Measurements from ENCODE around the gene SLCO4C1. TPM values are rescaled to one million over a fixed set of nuclear protein-coding genes. Genes with fewer than 3 reads are reported as not detected.
A peak's percentile ranks its signal among the peaks of the same experiment; 100 is the strongest.

SLCO4C1 gene
- total and polyA plus RNA-seq, 9 of the 15 experiments (the other 6 are each of a cell fraction or from before 2014, with no cell fraction given) = 0.04 to 1.1 (median 0.13) TPM; not detected in 1

DNA sequence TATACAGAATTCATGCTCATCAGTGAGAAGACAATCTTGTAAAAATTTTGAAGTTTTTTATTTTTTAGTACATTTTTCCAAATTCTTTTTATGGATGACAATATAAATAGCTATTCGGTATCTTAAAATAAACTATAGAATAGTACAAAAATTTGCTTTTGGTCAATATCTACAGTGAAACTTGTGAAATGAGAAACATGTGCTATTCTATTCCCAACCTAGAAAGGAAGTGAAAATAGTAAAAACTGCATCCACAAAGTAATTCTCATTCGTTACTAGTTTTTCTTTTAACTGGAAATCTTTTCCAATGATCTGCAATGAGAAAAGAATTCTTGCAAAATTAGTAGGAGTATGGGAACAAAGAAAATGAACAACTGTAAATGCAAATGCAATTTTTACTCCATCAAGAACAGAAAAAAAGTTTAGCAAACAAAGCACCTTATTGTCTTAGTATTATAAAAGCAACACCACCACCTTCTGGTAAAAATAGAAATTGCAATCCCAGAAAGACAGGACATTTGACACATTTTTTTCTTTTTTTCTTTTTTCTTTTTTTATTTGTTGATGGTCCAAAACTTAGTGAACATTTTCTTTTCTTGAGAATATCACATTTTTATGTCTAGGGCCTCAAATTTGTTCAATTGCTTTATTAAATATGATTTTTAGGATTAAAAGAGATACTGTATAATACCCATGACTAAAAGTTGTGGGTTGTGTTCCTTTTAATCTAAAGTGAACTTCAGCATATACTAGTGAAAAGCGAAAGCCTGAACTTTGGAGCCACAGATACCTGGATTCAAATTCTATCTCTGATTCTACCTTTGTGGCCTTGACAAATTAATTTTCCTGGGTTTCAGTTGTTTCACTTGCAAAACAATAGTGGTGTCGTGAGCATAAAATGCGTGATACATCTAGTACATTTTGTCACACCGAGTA is 72.3 kb downstream of the SLCO4C1 start:
- CTCF ChIA-PET (ENCODE audit: low intra/inter-chr PET ratio) = no interaction called here
- peak; percentile 56 to 76 for TF ChIP-seq RAD21 (CRISPR knock-in tag; conservative IDR thresholded peaks at IDR 0.05 in 1 of 2, IDR thresholded peaks at IDR 0.05 in 1 of 2)
- TF ChIP-seq ZNF384 (IDR thresholded peaks at IDR 0.05; ENCODE audit: low read depth, low read length) = peak; percentile 75
- 0 out of 2 replicates have a peak, but pooled peaks have one; percentile 9 for TF ChIP-seq SMC3 (conservative IDR thresholded peaks at IDR 0.05; ENCODE audit: insufficient read depth, low read depth, low read length)
- TF ChIP-seq ETV5 (CRISPR knock-in tag; IDR thresholded peaks at IDR 0.05; ENCODE audit: low read depth) = no peak
- TF ChIP-seq, protein P1, sequence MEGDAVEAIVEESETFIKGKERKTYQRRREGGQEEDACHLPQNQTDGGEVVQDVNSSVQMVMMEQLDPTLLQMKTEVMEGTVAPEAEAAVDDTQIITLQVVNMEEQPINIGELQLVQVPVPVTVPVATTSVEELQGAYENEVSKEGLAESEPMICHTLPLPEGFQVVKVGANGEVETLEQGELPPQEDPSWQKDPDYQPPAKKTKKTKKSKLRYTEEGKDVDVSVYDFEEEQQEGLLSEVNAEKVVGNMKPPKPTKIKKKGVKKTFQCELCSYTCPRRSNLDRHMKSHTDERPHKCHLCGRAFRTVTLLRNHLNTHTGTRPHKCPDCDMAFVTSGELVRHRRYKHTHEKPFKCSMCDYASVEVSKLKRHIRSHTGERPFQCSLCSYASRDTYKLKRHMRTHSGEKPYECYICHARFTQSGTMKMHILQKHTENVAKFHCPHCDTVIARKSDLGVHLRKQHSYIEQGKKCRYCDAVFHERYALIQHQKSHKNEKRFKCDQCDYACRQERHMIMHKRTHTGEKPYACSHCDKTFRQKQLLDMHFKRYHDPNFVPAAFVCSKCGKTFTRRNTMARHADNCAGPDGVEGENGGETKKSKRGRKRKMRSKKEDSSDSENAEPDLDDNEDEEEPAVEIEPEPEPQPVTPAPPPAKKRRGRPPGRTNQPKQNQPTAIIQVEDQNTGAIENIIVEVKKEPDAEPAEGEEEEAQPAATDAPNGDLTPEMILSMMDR (IDR thresholded peaks at IDR 0.05 in 2 of 3, conservative IDR thresholded peaks at IDR 0.05 in 1 of 3; ENCODE audit: insufficient read depth in 2 of 3, low read depth in 1 of 3, low read length in 3 of 3) = peak; percentile 28 to 71 (median 34); a peak in 4 of 6 replicates
- no peak for TF ChIP-seq POLR2A (conservative IDR thresholded peaks at IDR 0.05)
- TF ChIP-seq, protein P2, sequence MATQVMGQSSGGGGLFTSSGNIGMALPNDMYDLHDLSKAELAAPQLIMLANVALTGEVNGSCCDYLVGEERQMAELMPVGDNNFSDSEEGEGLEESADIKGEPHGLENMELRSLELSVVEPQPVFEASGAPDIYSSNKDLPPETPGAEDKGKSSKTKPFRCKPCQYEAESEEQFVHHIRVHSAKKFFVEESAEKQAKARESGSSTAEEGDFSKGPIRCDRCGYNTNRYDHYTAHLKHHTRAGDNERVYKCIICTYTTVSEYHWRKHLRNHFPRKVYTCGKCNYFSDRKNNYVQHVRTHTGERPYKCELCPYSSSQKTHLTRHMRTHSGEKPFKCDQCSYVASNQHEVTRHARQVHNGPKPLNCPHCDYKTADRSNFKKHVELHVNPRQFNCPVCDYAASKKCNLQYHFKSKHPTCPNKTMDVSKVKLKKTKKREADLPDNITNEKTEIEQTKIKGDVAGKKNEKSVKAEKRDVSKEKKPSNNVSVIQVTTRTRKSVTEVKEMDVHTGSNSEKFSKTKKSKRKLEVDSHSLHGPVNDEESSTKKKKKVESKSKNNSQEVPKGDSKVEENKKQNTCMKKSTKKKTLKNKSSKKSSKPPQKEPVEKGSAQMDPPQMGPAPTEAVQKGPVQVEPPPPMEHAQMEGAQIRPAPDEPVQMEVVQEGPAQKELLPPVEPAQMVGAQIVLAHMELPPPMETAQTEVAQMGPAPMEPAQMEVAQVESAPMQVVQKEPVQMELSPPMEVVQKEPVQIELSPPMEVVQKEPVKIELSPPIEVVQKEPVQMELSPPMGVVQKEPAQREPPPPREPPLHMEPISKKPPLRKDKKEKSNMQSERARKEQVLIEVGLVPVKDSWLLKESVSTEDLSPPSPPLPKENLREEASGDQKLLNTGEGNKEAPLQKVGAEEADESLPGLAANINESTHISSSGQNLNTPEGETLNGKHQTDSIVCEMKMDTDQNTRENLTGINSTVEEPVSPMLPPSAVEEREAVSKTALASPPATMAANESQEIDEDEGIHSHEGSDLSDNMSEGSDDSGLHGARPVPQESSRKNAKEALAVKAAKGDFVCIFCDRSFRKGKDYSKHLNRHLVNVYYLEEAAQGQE (IDR thresholded peaks at IDR 0.05; ENCODE audit: borderline replicate concordance) = peak; percentile 37; the same call in 1 of the 2 replicates
- TF ChIP-seq, protein P2 (CRISPR knock-in tag; IDR thresholded peaks at IDR 0.05; ENCODE audit: low read depth) = no peak
- no peak for TF ChIP-seq PCBP2 (IDR thresholded peaks at IDR 0.05; ENCODE audit: low read depth, low read length, poor library complexity, severe bottlenecking)
- Histone ChIP-seq H3K27me3 (ENCODE audit: control insufficient read depth in 2 of 2, insufficient read depth in 2 of 2, low read length in 2 of 2) (no peaks in the 10 kb centered on the region), H3K9me3 (replicated peaks; ENCODE audit: control insufficient read depth, insufficient read depth, low read depth, low read length) (no peaks in the 10 kb centered on the region), H3K27ac (ENCODE audit: extremely low read depth, low read depth, low read length) (no peak overlapping the region), H4K20me1 (replicated peaks; ENCODE audit: control insufficient read depth, insufficient read depth, low read length) (no peaks in the 10 kb centered on the region), H3K9me1 (ENCODE audit: control insufficient read depth, insufficient read depth, low read length) (no peaks in the 10 kb centered on the region), H3K79me2 (ENCODE audit: control insufficient read depth, insufficient read depth, low read length) (no peaks in the 10 kb centered on the region), H3K4me1 (replicated peaks in 1 of 2; ENCODE audit: control insufficient read depth in 2 of 2, insufficient read depth in 2 of 2, low read length in 2 of 2) (no peaks in the 10 kb centered on the region), H3K4me2 (ENCODE audit: insufficient read depth, low read length) (no peak overlapping the region), H2AFZ (ENCODE audit: low read depth, low read length) (no peak overlapping the region), H3K36me3 (ENCODE audit: control insufficient read depth, insufficient read depth, low read length) (no peaks in the 10 kb centered on the region), H3K9ac (ENCODE audit: insufficient read depth in 1 of 2, low read depth in 2 of 2, low read length in 2 of 2) (no peak overlapping the region), H3K4me3 (no peak overlapping the region)
- WGBS (ENCODE audit: insufficient coverage, low coverage, missing lambda C conversion rate) = 0% methylated on average over 6 of the region's 6 CpGs
- intact Hi-C loops (cut with micrococcal nuclease) = no loop called here
- in situ Hi-C loops (cut with MboI) = no loop called here
- DNase-seq (ENCODE audit: extremely low read depth in 1 of 4, low spot score in 3 of 4) (peak; percentile 7 to 51 (median 10)), FAIRE-seq (peak; percentile 74), ATAC-seq (no peak)
- no TSS peak for BruUV-seq (replicated peaks)
- POLR2A ChIA-PET = no interaction called here

Data from K562 (cell line).